ENCODE measurements around the gene HID1.
"Not testable (repeated sequence)": the region's sequence is repeated elsewhere in the genome, so short reads cannot be mapped to it uniquely, and the experiment has no call there.

DNA sequence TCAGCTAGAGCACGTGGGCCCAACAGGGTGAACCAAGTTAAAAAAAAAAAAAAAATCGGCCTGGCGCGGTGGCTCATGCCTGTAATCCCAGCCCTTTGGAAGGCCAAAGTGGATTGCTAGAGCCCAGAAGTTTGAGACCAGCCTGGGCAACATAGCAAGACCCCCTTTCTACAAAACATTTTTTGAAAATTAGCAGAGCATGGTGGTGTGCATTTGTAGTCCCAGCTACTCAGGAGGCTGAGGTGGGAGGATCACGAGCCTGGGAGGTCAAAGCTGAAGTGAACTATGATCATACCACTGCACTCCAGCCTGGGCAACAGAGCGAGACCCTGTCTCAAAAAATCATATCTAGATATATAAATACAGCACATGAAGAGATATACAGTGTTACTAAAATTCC lies 33.5 kb upstream of the HID1 start:
- TF ChIP-seq, protein P1, sequence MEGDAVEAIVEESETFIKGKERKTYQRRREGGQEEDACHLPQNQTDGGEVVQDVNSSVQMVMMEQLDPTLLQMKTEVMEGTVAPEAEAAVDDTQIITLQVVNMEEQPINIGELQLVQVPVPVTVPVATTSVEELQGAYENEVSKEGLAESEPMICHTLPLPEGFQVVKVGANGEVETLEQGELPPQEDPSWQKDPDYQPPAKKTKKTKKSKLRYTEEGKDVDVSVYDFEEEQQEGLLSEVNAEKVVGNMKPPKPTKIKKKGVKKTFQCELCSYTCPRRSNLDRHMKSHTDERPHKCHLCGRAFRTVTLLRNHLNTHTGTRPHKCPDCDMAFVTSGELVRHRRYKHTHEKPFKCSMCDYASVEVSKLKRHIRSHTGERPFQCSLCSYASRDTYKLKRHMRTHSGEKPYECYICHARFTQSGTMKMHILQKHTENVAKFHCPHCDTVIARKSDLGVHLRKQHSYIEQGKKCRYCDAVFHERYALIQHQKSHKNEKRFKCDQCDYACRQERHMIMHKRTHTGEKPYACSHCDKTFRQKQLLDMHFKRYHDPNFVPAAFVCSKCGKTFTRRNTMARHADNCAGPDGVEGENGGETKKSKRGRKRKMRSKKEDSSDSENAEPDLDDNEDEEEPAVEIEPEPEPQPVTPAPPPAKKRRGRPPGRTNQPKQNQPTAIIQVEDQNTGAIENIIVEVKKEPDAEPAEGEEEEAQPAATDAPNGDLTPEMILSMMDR (IDR thresholded peaks at IDR 0.05; ENCODE audit: low read depth, low read length), result not testable (repeated sequence)
- not testable (repeated sequence) for TF ChIP-seq POLR2A (IDR thresholded peaks at IDR 0.05; ENCODE audit: extremely low read depth, insufficient read length)
